GM12878 (cell line): ENCODE data around the gene ECSIT. TPM values are rescaled to one million over a fixed set of nuclear protein-coding genes. Genes with fewer than 3 reads are reported as not detected.

ENCODE experiments used
- ATF3 ChIP-seq: IDR thresholded peaks from 2 replicates; pipeline ENCODE4 v1.6.1; 2011; ENCODE audit warnings: low read depth, mild to moderate bottlenecking, low read length, moderate library complexity, borderline replicate concordance; ENCODE audit errors: extremely low read depth
- CBFB ChIP-seq: IDR thresholded peaks from 2 replicates; pipeline ENCODE4 v1.6.1; 2016; ENCODE audit warnings: antibody characterized with exemption, low read depth
- EED ChIP-seq: sonication (generic); IDR thresholded peaks from 2 replicates; pipeline ENCODE4 v1.6.1; 2016; ENCODE audit warnings: antibody characterized with exemption, low read depth
- ETV6 ChIP-seq, 2 experiments: fragments of 450-650 bp in 1 of 2; IDR thresholded peaks in 1 of 2; conservative IDR thresholded peaks in 1 of 2; 2 replicates each; pipeline ENCODE4 v1.6.1; 2014; ENCODE audit warnings: antibody characterized with exemption in 1 of 2, borderline replicate concordance in 1 of 2, low read depth in 1 of 2, mild to moderate bottlenecking in 1 of 2, moderate library complexity in 1 of 2
- EZH2 ChIP-seq: IDR thresholded peaks from 2 replicates; pipeline ENCODE4 v1.6.1; 2012; ENCODE audit warnings: low read depth, mild to moderate bottlenecking, control low read depth, inconsistent platforms, low read length, borderline replicate concordance; ENCODE audit not compliant: control insufficient read depth
- GABPA ChIP-seq: IDR thresholded peaks from 2 replicates; pipeline ENCODE4 v1.6.1; 2014; ENCODE audit warnings: antibody characterized with exemption, low read depth, mild to moderate bottlenecking, inconsistent platforms
- IRF3 ChIP-seq: fragments of 450-650 bp; IDR thresholded peaks from 2 replicates; pipeline ENCODE4 v1.6.1; 2014; ENCODE audit warnings: mild to moderate bottlenecking
- IRF4 ChIP-seq: IDR thresholded peaks from 2 replicates; pipeline ENCODE4 v1.6.1; 2011; ENCODE audit warnings: low read depth, low read length
- JUNB ChIP-seq: IDR thresholded peaks from 2 replicates; pipeline ENCODE4 v1.6.1; 2016; ENCODE audit warnings: antibody characterized with exemption, mild to moderate bottlenecking
- KLF5 ChIP-seq: fragments of 450-650 bp; IDR thresholded peaks from 2 replicates; pipeline ENCODE4 v1.6.1; 2014; ENCODE audit warnings: mild to moderate bottlenecking; ENCODE audit not compliant: partially characterized antibody
- LARP7 ChIP-seq: fragments of 450-650 bp; IDR thresholded peaks from 2 replicates; pipeline ENCODE4 v1.6.1; 2017; ENCODE audit warnings: mild to moderate bottlenecking
- NFYB ChIP-seq: IDR thresholded peaks from 2 replicates; pipeline ENCODE4 v1.6.1; 2011; ENCODE audit warnings: low read depth, mild to moderate bottlenecking, low read length, improper control_type of control experiment, moderate library complexity; ENCODE audit not compliant: insufficient read depth
- POLR2A ChIP-seq: IDR thresholded peaks from 2 replicates; pipeline ENCODE4 v1.6.1; 2011; ENCODE audit warnings: low read depth, mild to moderate bottlenecking, low read length
- REST ChIP-seq: IDR thresholded peaks from 2 replicates; pipeline ENCODE4 v1.6.1; 2012; ENCODE audit warnings: mild to moderate bottlenecking, low read depth, low read length
- SIN3A ChIP-seq: IDR thresholded peaks from 2 replicates; pipeline ENCODE4 v1.6.1; 2012; ENCODE audit warnings: low read depth, low read length, improper control_type of control experiment
- USF2 ChIP-seq: IDR thresholded peaks from 2 replicates; pipeline ENCODE4 v1.6.1; 2011; ENCODE audit warnings: low read depth, low read length, improper control_type of control experiment, borderline replicate concordance
- YBX1 ChIP-seq: fragments of 450-650 bp; IDR thresholded peaks from 2 replicates; pipeline ENCODE4 v1.6.1; 2016; ENCODE audit warnings: antibody characterized with exemption
- ZNF207 ChIP-seq: fragments of 450-650 bp; IDR thresholded peaks from 2 replicates; pipeline ENCODE4 v1.6.1; 2014; ENCODE audit warnings: antibody characterized with exemption, mild to moderate bottlenecking, borderline replicate concordance
- ZNF274 ChIP-seq: IDR thresholded peaks from one replicate; pipeline ENCODE4 v1.8.0; 2011; ENCODE audit not compliant: insufficient read length, insufficient read depth
- polyA plus RNA-seq, 11 experiments: library from polyadenylated mRNA; depleted of rRNA in 4 of 11; unstranded in 6 of 11; stranded (reverse) in 5 of 11; fragments of >200 nt; fragmentation: Nextera tagmentation in 4 of 11; fragmentation: Illumina TruSeq in 1 of 11; extraction: Ambion mirVana in 4 of 11; extraction: Trizol in 1 of 11; gene quantifications; 1 replicate in 1 of 11; 2 replicates in 10 of 11; pipeline versions ENCODE4 v1.2.1 to v1.2.3, GENCODE V29; 2011 to 2016; ENCODE audit warnings: inconsistent platforms in 2 of 11, missing spikeins in 2 of 11, low read depth in 1 of 11
- total RNA-seq, 4 experiments: library from RNA; depleted of rRNA in 3 of 4; stranded (reverse); fragments of >200 nt in 3 of 4; fragmentation: Illumina TruSeq in 1 of 4; extraction: Trizol in 1 of 4; gene quantifications; 2 replicates each; pipeline versions ENCODE4 v1.2.1 to v1.2.3, GENCODE V29; 2013 to 2021

ECSIT gene
- total and polyA plus RNA-seq, 10 of the 15 experiments (the other 5 are each of a cell fraction or from before 2014, with no cell fraction given): 1.0 to 59.6 (median 41.3) TPM

- no peak for TF ChIP-seq REST
- TF ChIP-seq POLR2A: no peak
- no peak for TF ChIP-seq IRF4
- no peak for TF ChIP-seq JUNB
- no peak for TF ChIP-seq EED
- no peak for TF ChIP-seq CBFB
- no peak for TF ChIP-seq ATF3
- no peak for TF ChIP-seq ZNF207
- TF ChIP-seq SIN3A: no peak
- no peak for TF ChIP-seq ZNF274
- TF ChIP-seq NFYB: no peak
- TF ChIP-seq USF2: no peak
- no peak for TF ChIP-seq KLF5
- no peak for TF ChIP-seq GABPA
- TF ChIP-seq IRF3: no peak
- TF ChIP-seq EZH2: no peak
- no peak for TF ChIP-seq YBX1
- no peak for TF ChIP-seq ETV6 (conservative IDR thresholded peaks at IDR 0.05 in 1 of 2, IDR thresholded peaks at IDR 0.05 in 1 of 2; ENCODE audit: borderline replicate concordance in 1 of 2, low read depth in 1 of 2)
- TF ChIP-seq LARP7: peak; percentile 65; the same call in 1 of the 2 replicates
Observed at GRCh38 chr19:11535792-11536595, 7.1 kb upstream of the ECSIT start (continued).
